ENCODE results near the gene SERTAD1.

SERTAD1 gene

DNA sequence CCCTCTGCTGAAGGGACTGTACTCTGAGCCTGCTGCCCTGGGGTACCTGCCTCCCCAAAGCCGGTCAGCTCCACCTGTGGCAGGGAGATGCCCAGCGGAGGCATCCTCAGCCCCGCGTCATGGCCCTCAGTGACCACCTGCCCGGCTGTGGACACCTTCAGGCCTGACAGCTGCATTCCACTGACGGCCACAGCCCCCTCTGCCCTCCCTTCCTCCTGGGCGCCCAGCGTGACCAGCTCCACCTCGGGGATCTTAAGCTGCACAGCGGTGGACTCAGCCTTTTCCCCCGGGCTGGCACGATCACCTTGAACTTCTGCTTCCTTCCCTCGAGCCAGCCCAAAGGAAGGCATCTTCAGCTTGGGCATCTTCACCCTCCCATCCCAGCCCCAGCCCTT lies 31.0 kb downstream of the SERTAD1 start:
- Histone ChIP-seq H3F3A (ENCODE audit: insufficient read depth, low read length) (peaks cover 7% of the 10 kb centered on the region; the same call in 1 of the 2 replicates), H3K79me2 (ENCODE audit: low read length) (no peaks in the 10 kb centered on the region), H2AFZ (ENCODE audit: low read length) (no peak overlapping the region), H4K20me1 (ENCODE audit: insufficient read depth, low read length) (no peaks in the 10 kb centered on the region), H3K4me1 (ENCODE audit: low read length) (no peaks in the 10 kb centered on the region), H3K4me3 (ENCODE audit: low read length) (no peak overlapping the region), H3K27ac (ENCODE audit: low read length) (no peak overlapping the region), H3K9me3 (replicated peaks; ENCODE audit: insufficient read depth, low read length) (no peaks in the 10 kb centered on the region), H3K4me2 (ENCODE audit: low read depth, low read length) (no peak overlapping the region), H3K9me2 (replicated peaks; ENCODE audit: insufficient read depth, low read length) (no peaks in the 10 kb centered on the region), H3K27me3 (replicated peaks; ENCODE audit: insufficient read depth, low read length) (peaks cover 46% of the 10 kb centered on the region), H3K9ac (ENCODE audit: low read length) (no peak overlapping the region), H3K36me3 (replicated peaks; ENCODE audit: insufficient read depth, low read length) (no peaks in the 10 kb centered on the region)
- no peak for TF ChIP-seq EZH2 (optimal IDR thresholded peaks at IDR 0.05; ENCODE audit: low read depth, low read length)
- no peak for DNase-seq

DNA sequence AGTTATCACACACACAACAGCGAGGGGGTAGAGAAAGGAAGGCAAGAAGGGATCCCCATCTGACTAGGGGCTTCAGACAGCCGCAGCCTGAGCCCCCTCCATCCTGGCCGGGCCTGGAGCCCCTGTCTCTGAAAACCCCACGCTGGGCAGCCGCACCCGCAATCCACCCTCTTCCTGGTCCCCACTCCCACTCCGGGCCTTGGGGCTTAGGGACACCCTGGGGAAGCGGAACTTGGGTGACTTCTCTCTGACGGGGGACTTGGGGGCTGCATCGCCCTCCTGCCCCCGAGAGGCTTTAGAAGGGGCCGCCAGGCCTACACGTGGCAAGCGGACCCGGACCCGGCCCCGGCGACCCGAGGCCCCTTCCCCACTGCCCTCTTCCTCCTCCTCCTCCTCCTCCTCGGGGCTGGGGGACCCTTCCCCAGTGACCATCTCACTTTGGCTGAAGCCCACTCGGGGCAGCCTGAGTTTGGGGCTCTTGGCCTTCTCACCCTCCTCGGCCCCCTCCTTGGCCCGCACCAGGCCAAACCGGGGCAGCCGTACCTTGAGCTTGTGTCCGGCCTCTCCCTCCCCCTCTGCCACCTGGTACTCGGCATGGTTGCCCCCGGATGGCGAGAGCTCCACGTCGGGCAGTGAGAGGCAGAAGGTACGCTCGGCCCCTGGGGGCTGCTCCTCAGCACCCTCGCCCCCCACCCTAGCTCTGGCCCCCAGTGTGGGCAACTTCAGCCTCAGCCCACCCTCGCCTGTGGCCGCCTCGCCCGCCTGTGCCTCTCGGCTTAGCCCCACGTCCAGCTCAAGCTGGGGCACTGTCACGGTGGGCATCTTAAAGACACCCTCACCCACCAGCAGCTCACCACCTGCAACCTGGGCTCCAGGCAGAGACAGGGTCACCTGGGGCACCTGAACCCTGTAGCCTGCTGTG lies 31.6 kb downstream of the SERTAD1 start:
- H3K4me3 ChIP-seq (ENCODE audit: low read length): no peak overlapping the region
- H3F3A ChIP-seq (ENCODE audit: insufficient read depth, low read length): peaks cover 7% of the 10 kb centered on the region; the same call in 1 of the 2 replicates
- H3K4me1 ChIP-seq (ENCODE audit: low read length): no peaks in the 10 kb centered on the region
- no peak overlapping the region for H2AFZ ChIP-seq (ENCODE audit: low read length)
- H3K27me3 ChIP-seq (replicated peaks; ENCODE audit: insufficient read depth, low read length): peaks cover 46% of the 10 kb centered on the region
- no peak overlapping the region for H3K27ac ChIP-seq (ENCODE audit: low read length)
- no peaks in the 10 kb centered on the region for H3K9me2 ChIP-seq (replicated peaks; ENCODE audit: insufficient read depth, low read length)
- H3K9me3 ChIP-seq (replicated peaks; ENCODE audit: insufficient read depth, low read length): no peaks in the 10 kb centered on the region
- H4K20me1 ChIP-seq (ENCODE audit: insufficient read depth, low read length): no peaks in the 10 kb centered on the region
- no peak for DNase-seq
- no peaks in the 10 kb centered on the region for H3K79me2 ChIP-seq (ENCODE audit: low read length)
- H3K4me2 ChIP-seq (ENCODE audit: low read depth, low read length): no peak overlapping the region
- H3K36me3 ChIP-seq (replicated peaks; ENCODE audit: insufficient read depth, low read length): no peaks in the 10 kb centered on the region
- TF ChIP-seq CTCF (IDR thresholded peaks at IDR 0.05; ENCODE audit: low read length) (no peak), EZH2 (optimal IDR thresholded peaks at IDR 0.05; ENCODE audit: low read depth, low read length) (no peak), EZH2phosphoT487 (IDR thresholded peaks at IDR 0.05; ENCODE audit: low read length) (no peak)
- no peak overlapping the region for H3K9ac ChIP-seq (ENCODE audit: low read length)

DNA sequence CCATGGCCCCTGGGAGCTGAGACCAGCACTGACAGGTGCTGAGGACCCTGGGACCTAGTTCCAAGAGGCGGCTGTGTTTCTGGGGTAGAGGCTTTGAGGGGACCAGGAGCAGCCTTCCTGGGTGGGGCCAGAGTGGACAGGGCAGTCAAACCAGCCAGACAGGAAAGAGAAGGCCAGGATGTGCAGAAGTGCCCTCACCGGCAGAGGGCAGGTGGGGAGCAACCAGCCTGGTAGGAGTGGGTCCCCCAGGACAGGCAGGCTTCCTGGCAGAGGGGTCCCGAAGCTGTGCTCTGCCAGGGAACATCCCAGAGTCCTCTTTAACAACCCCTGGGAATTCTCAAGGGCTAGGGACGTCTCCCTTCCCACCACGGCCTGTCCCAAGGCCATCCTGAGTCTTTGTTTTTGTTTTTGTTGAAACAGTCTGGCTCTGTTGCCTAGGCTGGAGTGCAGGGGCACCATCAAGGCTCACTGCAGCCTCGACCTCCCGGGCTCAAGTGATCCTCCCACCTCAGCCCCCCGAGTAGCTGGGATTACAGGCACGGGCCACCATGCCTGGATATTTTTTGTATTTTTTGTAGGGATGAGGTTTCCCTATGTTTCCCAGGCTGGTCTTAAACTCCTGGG lies 32.8 kb downstream of the SERTAD1 start:
- H3K79me2 ChIP-seq (ENCODE audit: low read length): no peaks in the 10 kb centered on the region
- peaks cover 7% of the 10 kb centered on the region; the same call in 1 of the 2 replicates for H3F3A ChIP-seq (ENCODE audit: insufficient read depth, low read length)
- no peak for DNase-seq
- H3K27me3 ChIP-seq (replicated peaks; ENCODE audit: insufficient read depth, low read length): peaks cover 44% of the 10 kb centered on the region
- no peaks in the 10 kb centered on the region for H3K4me1 ChIP-seq (ENCODE audit: low read length)
- TF ChIP-seq EZH2 (optimal IDR thresholded peaks at IDR 0.05; ENCODE audit: low read depth, low read length): no peak
- no peak for TF ChIP-seq EZH2phosphoT487 (IDR thresholded peaks at IDR 0.05; ENCODE audit: low read length)
- TF ChIP-seq CTCF (IDR thresholded peaks at IDR 0.05; ENCODE audit: low read length): no peak
- no peak overlapping the region for H2AFZ ChIP-seq (ENCODE audit: low read length)
- H3K9ac ChIP-seq (ENCODE audit: low read length): no peak overlapping the region
- H3K36me3 ChIP-seq (replicated peaks; ENCODE audit: insufficient read depth, low read length): no peaks in the 10 kb centered on the region
- no peak overlapping the region for H3K4me3 ChIP-seq (ENCODE audit: low read length)
- no peaks in the 10 kb centered on the region for H3K9me2 ChIP-seq (replicated peaks; ENCODE audit: insufficient read depth, low read length)
- H3K27ac ChIP-seq (ENCODE audit: low read length): no peak overlapping the region
- H3K9me3 ChIP-seq (replicated peaks; ENCODE audit: insufficient read depth, low read length): no peaks in the 10 kb centered on the region
- no peaks in the 10 kb centered on the region for H4K20me1 ChIP-seq (ENCODE audit: insufficient read depth, low read length)
- H3K4me2 ChIP-seq (ENCODE audit: low read depth, low read length): no peak overlapping the region

Measured in MM.1S (cell line).